GM19467 (cell line): ENCODE measurements around the gene SEC24B.
"Not testable (repeated sequence)": the region's sequence is repeated elsewhere in the genome, so short reads cannot be mapped to it uniquely, and the experiment has no call there.

Experiments used
- ATAC-seq: cut with Tn5 transposase; IDR thresholded peaks from one replicate; pipeline ENCODE4 v1.9.1; 2021; ENCODE audit warnings: mild to moderate bottlenecking, moderate library complexity; ENCODE audit not compliant: unreplicated experiment

The SEC24B gene

GRCh38 chr4:109432203-109432602 is 1.4 kb upstream of the SEC24B start:
- no peak for ATAC-seq

- no peak for ATAC-seq
These were observed 919 bp upstream of the SEC24B start for GRCh38 chr4:109432696-109433095.

- ATAC-seq = peak; percentile 40
These were observed 674 bp downstream of the SEC24B start for GRCh38 chr4:109434007-109434971.

- no peak for ATAC-seq
These were observed 2.0 kb downstream of the SEC24B start for GRCh38 chr4:109435635-109436034.

GRCh38 chr4:109436504-109436903 is 2.9 kb downstream of the SEC24B start:
- no peak for ATAC-seq

GRCh38 chr4:109440948-109441347 is 7.3 kb downstream of the SEC24B start:
- no peak for ATAC-seq

GRCh38 chr4:109441862-109442458 is 8.3 kb downstream of the SEC24B start:
- ATAC-seq = no peak

- no peak for ATAC-seq
These were observed 10.7 kb downstream of the SEC24B start for GRCh38 chr4:109444182-109444844.

GRCh38 chr4:109447278-109447677 is 13.7 kb downstream of the SEC24B start:
- ATAC-seq = no peak

GRCh38 chr4:109451544-109452273 is 18.1 kb downstream of the SEC24B start:
- ATAC-seq = no peak

- ATAC-seq = not testable (repeated sequence)
These were observed 19.5 kb downstream of the SEC24B start for GRCh38 chr4:109453110-109453509.

GRCh38 chr4:109462297-109462696 is 28.7 kb downstream of the SEC24B start:
- no peak for ATAC-seq

- ATAC-seq = no peak
These were observed 29.2 kb downstream of the SEC24B start for GRCh38 chr4:109462802-109463201.

GRCh38 chr4:109465069-109465468 is 31.5 kb downstream of the SEC24B start:
- no peak for ATAC-seq

GRCh38 chr4:109469915-109470314 is 36.3 kb downstream of the SEC24B start:
- no peak for ATAC-seq

- no peak for ATAC-seq
These were observed 38.7 kb downstream of the SEC24B start for GRCh38 chr4:109472343-109472761.

- no peak for ATAC-seq
These were observed 40.2 kb downstream of the SEC24B start for GRCh38 chr4:109473824-109474223.

- ATAC-seq = no peak
These were observed 52.4 kb downstream of the SEC24B start for GRCh38 chr4:109486007-109486406.

- no peak for ATAC-seq
These were observed 60.9 kb downstream of the SEC24B start for GRCh38 chr4:109494563-109494962.

- ATAC-seq = no peak
These were observed 61.9 kb downstream of the SEC24B start for GRCh38 chr4:109495514-109495913.

- no peak for ATAC-seq
These were observed 63.3 kb downstream of the SEC24B start for GRCh38 chr4:109496875-109497274.
